HG03095 (cell line): ENCODE results near the gene KRTAP2-3.
"Not testable (repeated sequence)": the region's sequence is repeated elsewhere in the genome, so short reads cannot be mapped to it uniquely, and the experiment has no call there.

Experiments
- ATAC-seq: cut with Tn5 transposase; IDR thresholded peaks from one replicate; pipeline ENCODE4 v1.9.1; 2021; ENCODE audit warnings: moderate library complexity; ENCODE audit not compliant: unreplicated experiment

The KRTAP2-3 gene

GRCh38 chr17:41037853-41038350, 22.0 kb downstream of the KRTAP2-3 start:
- no peak for ATAC-seq

GRCh38 chr17:41034346-41034935, 25.5 kb downstream of the KRTAP2-3 start, which contains the start of gene KRTAP1-3:
TSS of gene KRTAP1-3 (minus strand) at chr17:41034874. CDS start at chr17:41034821, 53 bp downstream.
- not testable (repeated sequence) for ATAC-seq

GRCh38 chr17:41029633-41030245, 30.2 kb downstream of the KRTAP2-3 start, which contains the start of gene KRTAP1-4:
TSS of gene KRTAP1-4 (minus strand) at chr17:41030195. CDS start at chr17:41030078, 117 bp downstream.
- ATAC-seq: no peak

GRCh38 chr17:41026715-41027471, 33.0 kb downstream of the KRTAP2-3 start, which contains the start of gene KRTAP1-5:
TSS of gene KRTAP1-5 (minus strand) at chr17:41027208. CDS start at chr17:41027155, 53 bp downstream.
- no peak for ATAC-seq

- ATAC-seq: no peak
These were observed 35.2 kb downstream of the KRTAP2-3 start for GRCh38 chr17:41024697-41025096.

- ATAC-seq: no peak
These were observed 39.6 kb downstream of the KRTAP2-3 start for GRCh38 chr17:41020336-41020735.

- no peak for ATAC-seq
These were observed 40.5 kb downstream of the KRTAP2-3 start for GRCh38 chr17:41019415-41019814.

GRCh38 chr17:41018541-41018940, 41.4 kb downstream of the KRTAP2-3 start:
- no peak for ATAC-seq

GRCh38 chr17:41016578-41017215, 43.2 kb downstream of the KRTAP2-3 start:
- ATAC-seq: no peak

GRCh38 chr17:41015454-41015853, 44.5 kb downstream of the KRTAP2-3 start:
- no peak for ATAC-seq

- no peak for ATAC-seq
These were observed 46.3 kb downstream of the KRTAP2-3 start for GRCh38 chr17:41013606-41014005.

GRCh38 chr17:41013181-41013580, 46.7 kb downstream of the KRTAP2-3 start:
- ATAC-seq: no peak

- ATAC-seq: no peak
These were observed 47.4 kb downstream of the KRTAP2-3 start for GRCh38 chr17:41012326-41013120.

GRCh38 chr17:41010441-41010840, 49.5 kb downstream of the KRTAP2-3 start:
- no peak for ATAC-seq

- no peak for ATAC-seq
These were observed 50.0 kb downstream of the KRTAP2-3 start for GRCh38 chr17:41009936-41010335.

GRCh38 chr17:41009301-41009760, 50.6 kb downstream of the KRTAP2-3 start:
- ATAC-seq: no peak
